WTC11 (cell line): ENCODE measurements around the gene HMBS. TPM values are rescaled to one million over a fixed set of nuclear protein-coding genes. Genes with fewer than 3 reads are reported as not detected.

Source experiments
- ETV6 ChIP-seq: sonication (generic); formaldehyde crosslinking; IDR thresholded peaks from 2 replicates; pipeline ENCODE4 v1.8.1; 2022; ENCODE audit warnings: mild to moderate bottlenecking, missing genetic modification reagents
- FOXP1 ChIP-seq: sonication (generic); formaldehyde crosslinking; IDR thresholded peaks from 2 replicates; pipeline ENCODE4 v1.8.0; 2022; ENCODE audit warnings: missing genetic modification reagents, mild to moderate bottlenecking, moderate library complexity, borderline replicate concordance
- GABPB1 ChIP-seq: sonication (generic); formaldehyde crosslinking; IDR thresholded peaks from 2 replicates; pipeline ENCODE4 v1.8.1; 2023; ENCODE audit warnings: mild to moderate bottlenecking, missing genetic modification reagents
- MYBL2 ChIP-seq: sonication (generic); formaldehyde crosslinking; IDR thresholded peaks from 2 replicates; pipeline ENCODE4 v1.8.1; 2023; ENCODE audit warnings: mild to moderate bottlenecking, moderate library complexity, missing genetic modification reagents
- PRRX2 ChIP-seq: fragments of 250-450 bp; sonication (Bioruptor Pico); IDR thresholded peaks from 2 replicates; pipeline ENCODE4 v1.8.0; 2021; ENCODE audit warnings: mild to moderate bottlenecking
- RELA ChIP-seq: sonication (generic); formaldehyde crosslinking; IDR thresholded peaks from 2 replicates; pipeline ENCODE4 v1.8.1; 2022; ENCODE audit warnings: missing genetic modification reagents, mild to moderate bottlenecking, borderline replicate concordance
- SMAD3 ChIP-seq: sonication (generic); formaldehyde crosslinking; IDR thresholded peaks from 2 replicates; pipeline ENCODE4 v1.8.0; 2022; ENCODE audit warnings: missing genetic modification reagents, mild to moderate bottlenecking, borderline replicate concordance
- SP1 ChIP-seq: sonication (generic); formaldehyde crosslinking; conservative IDR thresholded peaks from 2 replicates; pipeline ENCODE4 v1.8.1; 2022; ENCODE audit warnings: missing genetic modification reagents
- ZNF396 ChIP-seq: fragments of 250-450 bp; sonication (Bioruptor Pico); IDR thresholded peaks from 2 replicates; pipeline ENCODE4 v1.8.0; 2021; ENCODE audit warnings: mild to moderate bottlenecking, moderate library complexity, borderline replicate concordance
- total RNA-seq: library from RNA; stranded (reverse); gene quantifications from 3 replicates; pipeline ENCODE4 v1.2.3, GENCODE V29; 2021
- TF ChIP-seq, protein P1 (sequence below): sonication (generic); formaldehyde crosslinking; IDR thresholded peaks from 2 replicates; pipeline ENCODE4 v1.8.1; 2022; ENCODE audit warnings: missing genetic modification reagents, borderline replicate concordance
- TF ChIP-seq, protein P2 (sequence below): sonication (generic); formaldehyde crosslinking; IDR thresholded peaks from 2 replicates; pipeline ENCODE4 v1.8.1; 2022; ENCODE audit warnings: mild to moderate bottlenecking, moderate library complexity, missing genetic modification reagents
- TF ChIP-seq, protein P3 (sequence below): fragments of 250-450 bp; sonication (Bioruptor Pico); IDR thresholded peaks from 2 replicates; pipeline ENCODE4 v1.9.0; 2021; ENCODE audit warnings: mild to moderate bottlenecking
- TF ChIP-seq, protein P4 (sequence below): sonication (generic); formaldehyde crosslinking; IDR thresholded peaks from 2 replicates; pipeline ENCODE4 v1.8.0; 2022; ENCODE audit warnings: mild to moderate bottlenecking, missing genetic modification reagents
- TF ChIP-seq, protein P5 (sequence below): sonication (generic); formaldehyde crosslinking; IDR thresholded peaks from 2 replicates; pipeline ENCODE4 v1.8.1; 2022; ENCODE audit warnings: low read depth, mild to moderate bottlenecking, moderate library complexity, missing genetic modification reagents, borderline replicate concordance
- TF ChIP-seq, protein P6 (sequence below): sonication (generic); formaldehyde crosslinking; IDR thresholded peaks from 2 replicates; pipeline ENCODE4 v1.8.1; 2023; ENCODE audit warnings: mild to moderate bottlenecking, moderate library complexity, missing genetic modification reagents
- TF ChIP-seq, protein P7 (sequence below): fragments of 250-450 bp; sonication (Bioruptor Pico); IDR thresholded peaks from 2 replicates; pipeline ENCODE4 v1.8.0; 2021; ENCODE audit warnings: mild to moderate bottlenecking
- TF ChIP-seq, protein P8 (sequence below): sonication (generic); formaldehyde crosslinking; IDR thresholded peaks from 2 replicates; pipeline ENCODE4 v1.8.1; 2023; ENCODE audit warnings: mild to moderate bottlenecking, missing genetic modification reagents
- TF ChIP-seq, protein P9 (sequence below): sonication (generic); formaldehyde crosslinking; conservative IDR thresholded peaks from 2 replicates; pipeline ENCODE4 v1.8.1; 2023; ENCODE audit warnings: mild to moderate bottlenecking, low read depth, missing genetic modification reagents, moderate library complexity
- TF ChIP-seq, protein P10 (sequence below): sonication (generic); formaldehyde crosslinking; IDR thresholded peaks from 2 replicates; pipeline ENCODE4 v1.8.0; 2022; ENCODE audit warnings: missing genetic modification reagents

Gene HMBS
- total RNA-seq, 1 experiment from 2014 or later, result 62.3 TPM

DNA sequence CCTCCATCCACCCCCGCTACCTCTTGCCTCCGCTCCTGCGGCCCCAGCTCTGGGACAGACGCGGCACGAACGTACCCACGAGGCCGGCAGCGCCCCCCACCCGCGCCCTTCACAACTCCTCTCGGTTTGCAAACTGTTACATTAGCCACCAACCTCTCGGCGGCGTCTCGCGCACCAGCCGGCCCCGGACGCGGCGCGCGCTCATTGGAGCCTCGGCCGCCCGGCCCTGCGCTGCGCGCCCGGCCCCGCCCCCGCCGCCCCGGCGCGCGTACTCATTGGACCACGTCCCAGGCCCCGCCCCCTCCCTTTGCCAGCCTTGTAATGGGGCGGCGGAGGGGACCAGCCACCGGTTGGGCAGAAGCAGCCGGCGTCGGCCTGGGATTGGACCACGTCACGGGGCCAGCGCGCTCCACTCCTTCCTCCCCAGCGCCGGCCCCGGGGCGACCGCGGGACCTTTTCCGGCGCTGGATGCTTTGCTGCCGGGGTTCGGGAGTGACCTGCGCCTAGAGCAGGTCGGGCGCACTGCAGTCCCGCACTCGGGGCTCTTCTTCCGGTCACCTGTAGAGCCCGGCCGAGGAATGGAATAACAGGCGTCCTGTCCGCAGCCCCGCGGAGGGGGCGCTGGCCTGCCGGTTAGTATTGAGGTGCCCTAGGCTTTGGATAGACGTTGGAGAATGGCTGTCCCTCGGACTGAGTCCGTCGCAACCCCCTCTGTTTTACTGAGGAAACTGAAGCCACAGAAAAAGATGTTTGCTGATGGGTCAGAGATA, 27.5 kb upstream of the HMBS start, which contains the start of gene HYOU1 (continued):
- TF ChIP-seq, protein P1, sequence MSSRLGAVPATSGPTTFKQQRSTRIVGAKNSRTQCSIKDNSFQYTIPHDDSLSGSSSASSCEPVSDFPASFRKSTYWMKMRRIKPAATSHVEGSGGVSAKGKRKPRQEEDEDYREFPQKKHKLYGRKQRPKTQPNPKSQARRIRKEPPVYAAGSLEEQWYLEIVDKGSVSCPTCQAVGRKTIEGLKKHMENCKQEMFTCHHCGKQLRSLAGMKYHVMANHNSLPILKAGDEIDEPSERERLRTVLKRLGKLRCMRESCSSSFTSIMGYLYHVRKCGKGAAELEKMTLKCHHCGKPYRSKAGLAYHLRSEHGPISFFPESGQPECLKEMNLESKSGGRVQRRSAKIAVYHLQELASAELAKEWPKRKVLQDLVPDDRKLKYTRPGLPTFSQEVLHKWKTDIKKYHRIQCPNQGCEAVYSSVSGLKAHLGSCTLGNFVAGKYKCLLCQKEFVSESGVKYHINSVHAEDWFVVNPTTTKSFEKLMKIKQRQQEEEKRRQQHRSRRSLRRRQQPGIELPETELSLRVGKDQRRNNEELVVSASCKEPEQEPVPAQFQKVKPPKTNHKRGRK (CRISPR knock-in tag), result no peak
- peak; percentile 76 for TF ChIP-seq MYBL2 (CRISPR knock-in tag)
- 0 out of 2 replicates have a peak, but pooled peaks have one; percentile 29 for TF ChIP-seq SMAD3 (CRISPR knock-in tag)
- TF ChIP-seq, protein P2, sequence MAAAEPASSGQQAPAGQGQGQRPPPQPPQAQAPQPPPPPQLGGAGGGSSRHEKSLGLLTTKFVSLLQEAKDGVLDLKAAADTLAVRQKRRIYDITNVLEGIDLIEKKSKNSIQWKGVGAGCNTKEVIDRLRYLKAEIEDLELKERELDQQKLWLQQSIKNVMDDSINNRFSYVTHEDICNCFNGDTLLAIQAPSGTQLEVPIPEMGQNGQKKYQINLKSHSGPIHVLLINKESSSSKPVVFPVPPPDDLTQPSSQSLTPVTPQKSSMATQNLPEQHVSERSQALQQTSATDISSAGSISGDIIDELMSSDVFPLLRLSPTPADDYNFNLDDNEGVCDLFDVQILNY (CRISPR knock-in tag), result 0 out of 2 replicates have a peak, but pooled peaks have one; percentile 24
- TF ChIP-seq RELA (CRISPR knock-in tag), result no peak
- TF ChIP-seq, protein P3, sequence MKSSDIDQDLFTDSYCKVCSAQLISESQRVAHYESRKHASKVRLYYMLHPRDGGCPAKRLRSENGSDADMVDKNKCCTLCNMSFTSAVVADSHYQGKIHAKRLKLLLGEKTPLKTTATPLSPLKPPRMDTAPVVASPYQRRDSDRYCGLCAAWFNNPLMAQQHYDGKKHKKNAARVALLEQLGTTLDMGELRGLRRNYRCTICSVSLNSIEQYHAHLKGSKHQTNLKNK, result peak; percentile 28; the same call in 1 of the 2 replicates
- TF ChIP-seq ETV6 (CRISPR knock-in tag), result peak; percentile 41; the same call in 1 of the 2 replicates
- TF ChIP-seq, protein P4, sequence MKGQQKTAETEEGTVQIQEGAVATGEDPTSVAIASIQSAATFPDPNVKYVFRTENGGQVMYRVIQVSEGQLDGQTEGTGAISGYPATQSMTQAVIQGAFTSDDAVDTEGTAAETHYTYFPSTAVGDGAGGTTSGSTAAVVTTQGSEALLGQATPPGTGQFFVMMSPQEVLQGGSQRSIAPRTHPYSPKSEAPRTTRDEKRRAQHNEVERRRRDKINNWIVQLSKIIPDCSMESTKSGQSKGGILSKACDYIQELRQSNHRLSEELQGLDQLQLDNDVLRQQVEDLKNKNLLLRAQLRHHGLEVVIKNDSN (CRISPR knock-in tag), result no peak
- TF ChIP-seq, protein P5, sequence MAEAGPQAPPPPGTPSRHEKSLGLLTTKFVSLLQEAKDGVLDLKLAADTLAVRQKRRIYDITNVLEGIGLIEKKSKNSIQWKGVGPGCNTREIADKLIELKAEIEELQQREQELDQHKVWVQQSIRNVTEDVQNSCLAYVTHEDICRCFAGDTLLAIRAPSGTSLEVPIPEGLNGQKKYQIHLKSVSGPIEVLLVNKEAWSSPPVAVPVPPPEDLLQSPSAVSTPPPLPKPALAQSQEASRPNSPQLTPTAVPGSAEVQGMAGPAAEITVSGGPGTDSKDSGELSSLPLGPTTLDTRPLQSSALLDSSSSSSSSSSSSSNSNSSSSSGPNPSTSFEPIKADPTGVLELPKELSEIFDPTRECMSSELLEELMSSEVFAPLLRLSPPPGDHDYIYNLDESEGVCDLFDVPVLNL (CRISPR knock-in tag), result no peak
- TF ChIP-seq, protein P6, sequence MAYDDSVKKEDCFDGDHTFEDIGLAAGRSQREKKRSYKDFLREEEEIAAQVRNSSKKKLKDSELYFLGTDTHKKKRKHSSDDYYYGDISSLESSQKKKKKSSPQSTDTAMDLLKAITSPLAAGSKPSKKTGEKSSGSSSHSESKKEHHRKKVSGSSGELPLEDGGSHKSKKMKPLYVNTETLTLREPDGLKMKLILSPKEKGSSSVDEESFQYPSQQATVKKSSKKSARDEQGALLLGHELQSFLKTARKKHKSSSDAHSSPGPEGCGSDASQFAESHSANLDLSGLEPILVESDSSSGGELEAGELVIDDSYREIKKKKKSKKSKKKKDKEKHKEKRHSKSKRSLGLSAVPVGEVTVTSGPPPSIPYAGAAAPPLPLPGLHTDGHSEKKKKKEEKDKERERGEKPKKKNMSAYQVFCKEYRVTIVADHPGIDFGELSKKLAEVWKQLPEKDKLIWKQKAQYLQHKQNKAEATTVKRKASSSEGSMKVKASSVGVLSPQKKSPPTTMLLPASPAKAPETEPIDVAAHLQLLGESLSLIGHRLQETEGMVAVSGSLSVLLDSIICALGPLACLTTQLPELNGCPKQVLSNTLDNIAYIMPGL (CRISPR knock-in tag), result no peak
- TF ChIP-seq, protein P7, sequence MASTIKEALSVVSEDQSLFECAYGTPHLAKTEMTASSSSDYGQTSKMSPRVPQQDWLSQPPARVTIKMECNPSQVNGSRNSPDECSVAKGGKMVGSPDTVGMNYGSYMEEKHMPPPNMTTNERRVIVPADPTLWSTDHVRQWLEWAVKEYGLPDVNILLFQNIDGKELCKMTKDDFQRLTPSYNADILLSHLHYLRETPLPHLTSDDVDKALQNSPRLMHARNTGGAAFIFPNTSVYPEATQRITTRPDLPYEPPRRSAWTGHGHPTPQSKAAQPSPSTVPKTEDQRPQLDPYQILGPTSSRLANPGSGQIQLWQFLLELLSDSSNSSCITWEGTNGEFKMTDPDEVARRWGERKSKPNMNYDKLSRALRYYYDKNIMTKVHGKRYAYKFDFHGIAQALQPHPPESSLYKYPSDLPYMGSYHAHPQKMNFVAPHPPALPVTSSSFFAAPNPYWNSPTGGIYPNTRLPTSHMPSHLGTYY (CRISPR knock-in tag), result no peak
- TF ChIP-seq, protein P8, sequence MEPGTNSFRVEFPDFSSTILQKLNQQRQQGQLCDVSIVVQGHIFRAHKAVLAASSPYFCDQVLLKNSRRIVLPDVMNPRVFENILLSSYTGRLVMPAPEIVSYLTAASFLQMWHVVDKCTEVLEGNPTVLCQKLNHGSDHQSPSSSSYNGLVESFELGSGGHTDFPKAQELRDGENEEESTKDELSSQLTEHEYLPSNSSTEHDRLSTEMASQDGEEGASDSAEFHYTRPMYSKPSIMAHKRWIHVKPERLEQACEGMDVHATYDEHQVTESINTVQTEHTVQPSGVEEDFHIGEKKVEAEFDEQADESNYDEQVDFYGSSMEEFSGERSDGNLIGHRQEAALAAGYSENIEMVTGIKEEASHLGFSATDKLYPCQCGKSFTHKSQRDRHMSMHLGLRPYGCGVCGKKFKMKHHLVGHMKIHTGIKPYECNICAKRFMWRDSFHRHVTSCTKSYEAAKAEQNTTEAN (CRISPR knock-in tag), result no peak
- no peak for TF ChIP-seq PRRX2
- TF ChIP-seq, protein P9, sequence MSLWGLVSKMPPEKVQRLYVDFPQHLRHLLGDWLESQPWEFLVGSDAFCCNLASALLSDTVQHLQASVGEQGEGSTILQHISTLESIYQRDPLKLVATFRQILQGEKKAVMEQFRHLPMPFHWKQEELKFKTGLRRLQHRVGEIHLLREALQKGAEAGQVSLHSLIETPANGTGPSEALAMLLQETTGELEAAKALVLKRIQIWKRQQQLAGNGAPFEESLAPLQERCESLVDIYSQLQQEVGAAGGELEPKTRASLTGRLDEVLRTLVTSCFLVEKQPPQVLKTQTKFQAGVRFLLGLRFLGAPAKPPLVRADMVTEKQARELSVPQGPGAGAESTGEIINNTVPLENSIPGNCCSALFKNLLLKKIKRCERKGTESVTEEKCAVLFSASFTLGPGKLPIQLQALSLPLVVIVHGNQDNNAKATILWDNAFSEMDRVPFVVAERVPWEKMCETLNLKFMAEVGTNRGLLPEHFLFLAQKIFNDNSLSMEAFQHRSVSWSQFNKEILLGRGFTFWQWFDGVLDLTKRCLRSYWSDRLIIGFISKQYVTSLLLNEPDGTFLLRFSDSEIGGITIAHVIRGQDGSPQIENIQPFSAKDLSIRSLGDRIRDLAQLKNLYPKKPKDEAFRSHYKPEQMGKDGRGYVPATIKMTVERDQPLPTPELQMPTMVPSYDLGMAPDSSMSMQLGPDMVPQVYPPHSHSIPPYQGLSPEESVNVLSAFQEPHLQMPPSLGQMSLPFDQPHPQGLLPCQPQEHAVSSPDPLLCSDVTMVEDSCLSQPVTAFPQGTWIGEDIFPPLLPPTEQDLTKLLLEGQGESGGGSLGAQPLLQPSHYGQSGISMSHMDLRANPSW (CRISPR knock-in tag), result 0 out of 2 replicates have a peak, but pooled peaks have one; percentile 41
- peak; percentile 81 for TF ChIP-seq GABPB1 (CRISPR knock-in tag)
- TF ChIP-seq SP1 (CRISPR knock-in tag), result peak; percentile 88
- no peak for TF ChIP-seq ZNF396 (CRISPR knock-in tag)
- TF ChIP-seq, protein P10, sequence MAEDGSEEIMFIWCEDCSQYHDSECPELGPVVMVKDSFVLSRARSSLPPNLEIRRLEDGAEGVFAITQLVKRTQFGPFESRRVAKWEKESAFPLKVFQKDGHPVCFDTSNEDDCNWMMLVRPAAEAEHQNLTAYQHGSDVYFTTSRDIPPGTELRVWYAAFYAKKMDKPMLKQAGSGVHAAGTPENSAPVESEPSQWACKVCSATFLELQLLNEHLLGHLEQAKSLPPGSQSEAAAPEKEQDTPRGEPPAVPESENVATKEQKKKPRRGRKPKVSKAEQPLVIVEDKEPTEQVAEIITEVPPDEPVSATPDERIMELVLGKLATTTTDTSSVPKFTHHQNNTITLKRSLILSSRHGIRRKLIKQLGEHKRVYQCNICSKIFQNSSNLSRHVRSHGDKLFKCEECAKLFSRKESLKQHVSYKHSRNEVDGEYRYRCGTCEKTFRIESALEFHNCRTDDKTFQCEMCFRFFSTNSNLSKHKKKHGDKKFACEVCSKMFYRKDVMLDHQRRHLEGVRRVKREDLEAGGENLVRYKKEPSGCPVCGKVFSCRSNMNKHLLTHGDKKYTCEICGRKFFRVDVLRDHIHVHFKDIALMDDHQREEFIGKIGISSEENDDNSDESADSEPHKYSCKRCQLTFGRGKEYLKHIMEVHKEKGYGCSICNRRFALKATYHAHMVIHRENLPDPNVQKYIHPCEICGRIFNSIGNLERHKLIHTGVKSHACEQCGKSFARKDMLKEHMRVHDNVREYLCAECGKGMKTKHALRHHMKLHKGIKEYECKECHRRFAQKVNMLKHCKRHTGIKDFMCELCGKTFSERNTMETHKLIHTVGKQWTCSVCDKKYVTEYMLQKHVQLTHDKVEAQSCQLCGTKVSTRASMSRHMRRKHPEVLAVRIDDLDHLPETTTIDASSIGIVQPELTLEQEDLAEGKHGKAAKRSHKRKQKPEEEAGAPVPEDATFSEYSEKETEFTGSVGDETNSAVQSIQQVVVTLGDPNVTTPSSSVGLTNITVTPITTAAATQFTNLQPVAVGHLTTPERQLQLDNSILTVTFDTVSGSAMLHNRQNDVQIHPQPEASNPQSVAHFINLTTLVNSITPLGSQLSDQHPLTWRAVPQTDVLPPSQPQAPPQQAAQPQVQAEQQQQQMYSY (CRISPR knock-in tag), result no peak
- peak; percentile 8; the same call in 1 of the 2 replicates for TF ChIP-seq FOXP1
